Neural progenitor cell (in vitro differentiated cells): ENCODE results near the gene MRNIP.

Experiments used
- EZH2phosphoT487 ChIP-seq: fragments of 200-600 bp; sonication (generic); IDR thresholded peaks from 2 replicates; pipeline ENCODE4 v1.6.1; 2017; ENCODE audit warnings: antibody characterized with exemption
- TF ChIP-seq, protein P1 (sequence below): fragments of 200-600 bp; sonication (generic); IDR thresholded peaks from 2 replicates; pipeline ENCODE4 v1.5.1; 2017; ENCODE audit warnings: antibody characterized with exemption, mild to moderate bottlenecking

DNA sequence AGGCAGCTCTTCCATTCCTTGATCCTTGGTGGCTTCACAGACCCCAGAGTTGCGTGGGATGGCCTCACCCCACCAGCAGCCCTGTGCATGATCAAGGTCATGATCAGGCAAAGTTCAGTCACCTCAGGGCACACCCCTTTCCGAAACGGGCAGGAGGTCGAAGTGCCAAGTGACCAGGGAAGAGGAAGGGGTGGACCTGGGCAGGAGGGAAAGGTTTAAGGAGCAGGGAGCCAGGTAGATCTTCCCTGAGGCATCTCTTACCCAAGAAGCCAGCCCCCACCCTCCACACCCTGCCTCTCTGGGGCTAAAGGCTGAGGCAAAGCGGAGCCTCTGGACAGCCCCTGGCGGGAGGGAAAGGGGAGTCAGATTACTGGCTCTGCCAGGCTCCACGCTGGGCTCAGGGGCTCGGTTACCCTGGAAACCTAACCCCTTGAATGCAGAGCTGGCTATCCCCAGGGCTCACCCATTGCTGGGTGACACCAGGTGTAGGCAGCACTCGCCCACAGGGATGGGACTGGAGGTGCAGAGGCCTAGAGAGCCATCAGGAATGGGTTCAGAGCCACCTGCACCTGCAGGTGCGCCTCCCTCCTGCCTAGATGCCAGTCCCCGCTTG, 55.6 kb downstream of the MRNIP start:
- TF ChIP-seq, protein P1, sequence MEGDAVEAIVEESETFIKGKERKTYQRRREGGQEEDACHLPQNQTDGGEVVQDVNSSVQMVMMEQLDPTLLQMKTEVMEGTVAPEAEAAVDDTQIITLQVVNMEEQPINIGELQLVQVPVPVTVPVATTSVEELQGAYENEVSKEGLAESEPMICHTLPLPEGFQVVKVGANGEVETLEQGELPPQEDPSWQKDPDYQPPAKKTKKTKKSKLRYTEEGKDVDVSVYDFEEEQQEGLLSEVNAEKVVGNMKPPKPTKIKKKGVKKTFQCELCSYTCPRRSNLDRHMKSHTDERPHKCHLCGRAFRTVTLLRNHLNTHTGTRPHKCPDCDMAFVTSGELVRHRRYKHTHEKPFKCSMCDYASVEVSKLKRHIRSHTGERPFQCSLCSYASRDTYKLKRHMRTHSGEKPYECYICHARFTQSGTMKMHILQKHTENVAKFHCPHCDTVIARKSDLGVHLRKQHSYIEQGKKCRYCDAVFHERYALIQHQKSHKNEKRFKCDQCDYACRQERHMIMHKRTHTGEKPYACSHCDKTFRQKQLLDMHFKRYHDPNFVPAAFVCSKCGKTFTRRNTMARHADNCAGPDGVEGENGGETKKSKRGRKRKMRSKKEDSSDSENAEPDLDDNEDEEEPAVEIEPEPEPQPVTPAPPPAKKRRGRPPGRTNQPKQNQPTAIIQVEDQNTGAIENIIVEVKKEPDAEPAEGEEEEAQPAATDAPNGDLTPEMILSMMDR = no peak
- no peak for TF ChIP-seq EZH2phosphoT487
